IMR-90 (cell line): ENCODE results near the gene NCAPG2. TPM values are rescaled to one million over a fixed set of nuclear protein-coding genes. Genes with fewer than 3 reads are reported as not detected.
A peak's percentile ranks its signal among the peaks of the same experiment; 100 is the strongest.

Source experiments
- ATAC-seq: fragments of 200-7000 bp; cut with Tn5 transposase; 2 replicates; pipeline ENCODE4 v1.9.1; 2020; ENCODE audit warnings: low read depth, mild to moderate bottlenecking, moderate library complexity
- BruUV-seq: library from RNA; stranded (reverse); fragments of 400-500 nt; replicated peaks from 2 replicates; lab custom pipeline; 2021; lab: Mats Ljungman, UMichigan
- CTCF ChIA-PET: fragments of 300-600 bp; formaldehyde crosslinking; extraction: SDS; loops from one replicate; lab custom pipeline; 2021; ENCODE audit warnings: antibody characterized with exemption; lab: Yijun Ruan, JAX
- POLR2A ChIA-PET: fragments of 300-600 bp; sonication (Branson Sonifier 250); formaldehyde crosslinking; loops from one replicate; lab custom pipeline; 2022; ENCODE audit warnings: antibody characterized with exemption; ENCODE audit not compliant: unreplicated experiment; lab: Charles Lee
- DNase-seq: peaks from one replicate; pipeline ENCODE4 v3.0.0; 2013
- H2AFZ ChIP-seq: replicated peaks from 2 replicates; pipeline ENCODE3; 2013; ENCODE audit warnings: low read length, mild to moderate bottlenecking; ENCODE audit not compliant: poor library complexity
- H2AK5ac ChIP-seq: 2 replicates; pipeline ENCODE4 v1.6.1; 2013; ENCODE audit warnings: low read depth, low read length, inconsistent platforms
- H2AK9ac ChIP-seq: replicated peaks from 2 replicates; pipeline ENCODE3; 2013; ENCODE audit warnings: mild to moderate bottlenecking, low read depth, low read length, moderate library complexity; ENCODE audit not compliant: poor library complexity
- H2BK120ac ChIP-seq: 2 replicates; pipeline ENCODE4 v1.6.1; 2013; ENCODE audit warnings: low read depth, low read length, inconsistent platforms
- H2BK15ac ChIP-seq: 3 replicates; pipeline ENCODE4 v1.6.1; 2013; ENCODE audit warnings: low read depth, low read length, inconsistent platforms
- H2BK20ac ChIP-seq: 2 replicates; pipeline ENCODE4 v1.6.1; 2013; ENCODE audit warnings: low read depth, mild to moderate bottlenecking, inconsistent platforms, low read length, moderate library complexity
- H2BK5ac ChIP-seq: 2 replicates; pipeline ENCODE4 v1.6.1; 2013; ENCODE audit warnings: mild to moderate bottlenecking, low read depth, low read length, inconsistent platforms; ENCODE audit not compliant: poor library complexity, severe bottlenecking
- H3K14ac ChIP-seq: replicated peaks from 2 replicates; pipeline ENCODE4 v1.6.1; 2013; ENCODE audit warnings: low read depth, low read length, inconsistent platforms
- H3K18ac ChIP-seq: 2 replicates; pipeline ENCODE4 v1.6.1; 2013; ENCODE audit warnings: low read depth, low read length, control low read depth
- H3K23ac ChIP-seq: 2 replicates; pipeline ENCODE4 v1.6.1; 2013; ENCODE audit warnings: low read depth, low read length, inconsistent platforms
- H3K27ac ChIP-seq: 2 replicates; pipeline ENCODE4 v1.5.1; 2013; ENCODE audit warnings: mild to moderate bottlenecking, control low read depth, low read length; ENCODE audit not compliant: insufficient read depth
- H3K27me3 ChIP-seq: 2 replicates; pipeline ENCODE4 v1.6.1; 2013; ENCODE audit warnings: low read length; ENCODE audit not compliant: control insufficient read depth, insufficient read depth
- H3K36me3 ChIP-seq: 2 replicates; pipeline ENCODE4 v1.6.1; 2013; ENCODE audit warnings: low read length, mixed read lengths; ENCODE audit not compliant: control insufficient read depth, insufficient read depth
- H3K4ac ChIP-seq: 2 replicates; pipeline ENCODE4 v1.6.1; 2013; ENCODE audit warnings: low read depth, low read length, inconsistent platforms
- H3K4me1 ChIP-seq: 2 replicates; pipeline ENCODE4 v1.6.1; 2013; ENCODE audit warnings: low read length, mixed read lengths; ENCODE audit not compliant: control insufficient read depth, insufficient read depth
- H3K4me2 ChIP-seq: 2 replicates; pipeline ENCODE4 v1.6.1; 2013; ENCODE audit warnings: low read depth, mild to moderate bottlenecking, control low read depth, low read length, moderate library complexity
- H3K4me3 ChIP-seq: 2 replicates; pipeline ENCODE4 v1.5.1; 2013; ENCODE audit warnings: low read depth, mild to moderate bottlenecking, control low read depth, low read length, moderate library complexity; ENCODE audit not compliant: insufficient read depth
- H3K56ac ChIP-seq: 2 replicates; pipeline ENCODE4 v1.6.1; 2013; ENCODE audit warnings: low read length, inconsistent platforms; ENCODE audit not compliant: insufficient read depth; ENCODE audit errors: extremely low read depth
- H3K79me1 ChIP-seq, 2 experiments: 2 replicates each; pipeline ENCODE4 v1.6.1; 2013; ENCODE audit warnings: low read length in 2 of 2, inconsistent platforms in 1 of 2, low read depth in 1 of 2
- H3K9ac ChIP-seq: 2 replicates; pipeline ENCODE4 v1.6.1; 2013; ENCODE audit warnings: low read depth, low read length, control low read depth
- H3K9me1 ChIP-seq: 2 replicates; pipeline ENCODE4 v1.6.1; 2013; ENCODE audit warnings: low read length, inconsistent platforms; ENCODE audit not compliant: insufficient read depth
- H3K9me3 ChIP-seq: 2 replicates; pipeline ENCODE4 v1.6.1; 2013; ENCODE audit warnings: low read length; ENCODE audit not compliant: control insufficient read depth, insufficient read depth
- H4K20me1 ChIP-seq: 2 replicates; pipeline ENCODE4 v1.6.1; 2013; ENCODE audit warnings: low read length, inconsistent platforms; ENCODE audit not compliant: insufficient read depth
- H4K5ac ChIP-seq: 2 replicates; pipeline ENCODE4 v1.6.1; 2013; ENCODE audit warnings: mild to moderate bottlenecking, low read depth, low read length, control low read depth
- H4K8ac ChIP-seq, 2 experiments: 2 replicates each; pipeline ENCODE4 v1.6.1; 2013; ENCODE audit warnings: low read depth in 2 of 2, low read length in 2 of 2, control low read depth in 1 of 2, inconsistent platforms in 1 of 2
- H4K91ac ChIP-seq: 2 replicates; pipeline ENCODE4 v1.6.1; 2013; ENCODE audit warnings: low read depth, low read length, inconsistent platforms; ENCODE audit not compliant: insufficient read depth
- BHLHE40 ChIP-seq: fragments of 150-350 bp; IDR thresholded peaks from 2 replicates; pipeline ENCODE4 v1.6.1; 2016; ENCODE audit warnings: mild to moderate bottlenecking, low read depth, low read length
- CEBPB ChIP-seq: IDR thresholded peaks from 2 replicates; pipeline ENCODE4 v1.6.1; 2012; ENCODE audit warnings: low read depth, low read length, improper control_type of control experiment
- FOS ChIP-seq: fragments of 150-350 bp; IDR thresholded peaks from 2 replicates; pipeline ENCODE4 v1.6.1; 2016; ENCODE audit warnings: low read depth, low read length
- MAFK ChIP-seq: IDR thresholded peaks from 2 replicates; pipeline ENCODE4 v1.6.1; 2012; ENCODE audit warnings: low read depth, low read length, improper control_type of control experiment
- MAZ ChIP-seq: IDR thresholded peaks from 2 replicates; pipeline ENCODE4 v1.6.1; 2012; ENCODE audit warnings: low read depth, mild to moderate bottlenecking, low read length, improper control_type of control experiment, moderate library complexity, borderline replicate concordance
- MXI1 ChIP-seq: IDR thresholded peaks from 2 replicates; pipeline ENCODE4 v1.6.1; 2012; ENCODE audit warnings: low read depth, mild to moderate bottlenecking, low read length, moderate library complexity, borderline replicate concordance
- NFE2L2 ChIP-seq: fragments of 150-350 bp; IDR thresholded peaks from 2 replicates; pipeline ENCODE4 v1.6.1; 2016; ENCODE audit warnings: low read depth, mild to moderate bottlenecking, low read length
- POLR2A ChIP-seq: IDR thresholded peaks from 2 replicates; pipeline ENCODE4 v1.6.1; 2012; ENCODE audit warnings: mild to moderate bottlenecking, low read depth, low read length
- RAD21 ChIP-seq: IDR thresholded peaks from 2 replicates; pipeline ENCODE4 v1.6.1; 2012; ENCODE audit warnings: low read length, improper control_type of control experiment
- RCOR1 ChIP-seq: IDR thresholded peaks from 2 replicates; pipeline ENCODE4 v1.6.1; 2012; ENCODE audit warnings: mild to moderate bottlenecking, low read length, improper control_type of control experiment; ENCODE audit not compliant: insufficient replicate concordance
- RFX5 ChIP-seq: IDR thresholded peaks from 2 replicates; pipeline ENCODE4 v1.8.0; 2012; ENCODE audit warnings: low read depth, mild to moderate bottlenecking, low read length, moderate library complexity
- SMC3 ChIP-seq: fragments of 150-350 bp; IDR thresholded peaks from 2 replicates; pipeline ENCODE4 v1.6.1; 2016; ENCODE audit warnings: low read depth, mild to moderate bottlenecking, antibody characterized with exemption, low read length, moderate library complexity
- WGBS, 2 experiments: methylation state at CpG; one replicate each; pipeline versions ENCODE4 v1.1.5 to v1.1.7; 2013; ENCODE audit warnings: missing lambda C conversion rate in 2 of 2; ENCODE audit not compliant: insufficient read length in 1 of 2; ENCODE audit errors: extremely low coverage in 2 of 2; 5-methylcytosine and 5-hydroxymethylcytosine counted together
- dilution Hi-C: fragments of 300-500 bp; cut with HindIII; formaldehyde crosslinking; loops from one replicate; pipeline ENCODE4 v1.14.3; 2018; ENCODE audit warnings: low sequenced_read_pairs; ENCODE audit not compliant: unreplicated experiment
- in situ Hi-C: fragments of 300-500 bp; cut with MboI; formaldehyde crosslinking; loops from 3 replicates; pipeline ENCODE4 v1.14.3; 2019; ENCODE audit warnings: low sequenced_read_pairs, inconsistent platforms, mixed read lengths
- intact Hi-C: fragments of 100-400 bp; cut with micrococcal nuclease; formaldehyde crosslinking; loops from 2 replicates; pipeline ENCODE4 v1.10.0; 2022
- polyA plus RNA-seq, 3 experiments: library from polyadenylated mRNA; depleted of rRNA; stranded (reverse); fragments of >200 nt; gene quantifications; 2 replicates each; pipeline ENCODE4 v1.2.3, GENCODE V29; 2012; ENCODE audit warnings: low replicate concordance in 1 of 3
- total RNA-seq: library from RNA; depleted of rRNA; stranded (reverse); fragments of >200 nt; gene quantifications from 2 replicates; pipeline ENCODE4 v1.2.3, GENCODE V29; 2012
- TF ChIP-seq, protein P1 (sequence below): fragments of 150-350 bp; IDR thresholded peaks from 2 replicates; pipeline ENCODE4 v1.6.1; 2016; ENCODE audit warnings: low read depth, mild to moderate bottlenecking, low read length, moderate library complexity, borderline replicate concordance
- TF ChIP-seq, protein P2 (sequence below): fragments of 150-350 bp; IDR thresholded peaks from 2 replicates; pipeline ENCODE4 v1.6.1; 2017; ENCODE audit warnings: mild to moderate bottlenecking, antibody characterized with exemption, low read length, low read depth

The NCAPG2 gene
- total and polyA plus RNA-seq, 2 of the 4 experiments (the other 2 are of a cell fraction), result 25.6 to 25.8 TPM

DNA sequence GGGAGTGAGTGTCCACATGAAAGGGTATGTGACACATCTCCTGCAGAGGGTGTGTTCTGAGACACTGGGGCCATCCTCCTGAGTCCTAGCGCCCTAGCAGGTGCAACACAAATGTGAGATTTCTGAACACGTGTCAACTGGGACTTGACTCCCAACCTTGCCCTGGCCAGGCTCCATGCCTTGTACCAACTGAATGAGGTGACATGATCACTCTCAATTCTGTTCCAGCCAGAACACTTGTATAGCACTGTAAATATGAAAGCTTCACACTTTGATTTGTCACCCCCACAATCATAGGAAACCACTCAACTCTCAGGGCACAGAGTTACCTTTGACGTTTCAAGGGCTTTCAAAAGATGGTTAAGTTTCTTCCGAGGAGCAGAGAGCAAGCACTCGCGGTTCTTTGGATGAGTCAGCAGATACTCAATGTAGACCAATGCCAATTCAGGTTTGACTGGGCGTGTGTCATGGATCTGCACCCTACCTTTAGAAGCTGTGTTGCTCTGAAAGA, 48.6 kb downstream of the NCAPG2 start:
- H3K18ac ChIP-seq, result no peak overlapping the region
- H3K56ac ChIP-seq, result no peak overlapping the region
- no peaks in the 10 kb centered on the region for H3K27me3 ChIP-seq
- H2BK5ac ChIP-seq, result no peak overlapping the region
- H4K5ac ChIP-seq, result no peak overlapping the region
- H3K4ac ChIP-seq, result no peak overlapping the region
- in situ Hi-C loops, result no loop called here
- WGBS, 2 experiments, result 100% methylated on average over 2 of the region's 7 CpGs; no CpG with 5 or more reads in 1 of the 2 experiments
- H2AFZ ChIP-seq, result no peak overlapping the region
- H4K20me1 ChIP-seq, result no peaks in the 10 kb centered on the region
- no peak overlapping the region for H3K27ac ChIP-seq
- no peak overlapping the region for H3K4me2 ChIP-seq
- BruUV-seq, result no TSS peak
- dilution Hi-C loops, result no loop called here
- H2AK9ac ChIP-seq, result no peak overlapping the region
- H3K9ac ChIP-seq, result no peak overlapping the region
- no peak for ATAC-seq
- H2BK120ac ChIP-seq, result no peak overlapping the region
- CTCF ChIA-PET, result no interaction called here
- H3K14ac ChIP-seq, result no peak overlapping the region
- H3K4me1 ChIP-seq, result peaks cover 4% of the 10 kb centered on the region
- H3K79me1 ChIP-seq, result peaks cover 0 to 19% of the 10 kb centered on the region in 2 experiments; a peak in 2 of 4 replicates
- H3K9me3 ChIP-seq, result no peaks in the 10 kb centered on the region
- H2BK20ac ChIP-seq, result no peak overlapping the region; the same call in 1 of the 2 replicates
- DNase-seq, result no peak
- H2AK5ac ChIP-seq, result no peak overlapping the region
- POLR2A ChIA-PET, result no interaction called here
- peaks cover 5% of the 10 kb centered on the region for H3K9me1 ChIP-seq
- H2BK15ac ChIP-seq, result no peak overlapping the region
- no peak overlapping the region for H4K8ac ChIP-seq
- no peak overlapping the region for H3K23ac ChIP-seq
- no peak overlapping the region; the same call in 1 of the 2 replicates for H4K91ac ChIP-seq
- intact Hi-C loops, result no loop called here
- H3K4me3 ChIP-seq, result no peak overlapping the region
- peak; percentile 34; the same call in 1 of the 2 replicates for TF ChIP-seq NFE2L2
- TF ChIP-seq RAD21, result no peak
- TF ChIP-seq MAZ, result no peak
- peak; percentile 40; the same call in 1 of the 2 replicates for TF ChIP-seq MAFK
- TF ChIP-seq CEBPB, result no peak
- no peak for TF ChIP-seq RCOR1
- no peak for TF ChIP-seq FOS
- no peak for TF ChIP-seq MXI1
- no peak for TF ChIP-seq SMC3
- TF ChIP-seq, protein P1, sequence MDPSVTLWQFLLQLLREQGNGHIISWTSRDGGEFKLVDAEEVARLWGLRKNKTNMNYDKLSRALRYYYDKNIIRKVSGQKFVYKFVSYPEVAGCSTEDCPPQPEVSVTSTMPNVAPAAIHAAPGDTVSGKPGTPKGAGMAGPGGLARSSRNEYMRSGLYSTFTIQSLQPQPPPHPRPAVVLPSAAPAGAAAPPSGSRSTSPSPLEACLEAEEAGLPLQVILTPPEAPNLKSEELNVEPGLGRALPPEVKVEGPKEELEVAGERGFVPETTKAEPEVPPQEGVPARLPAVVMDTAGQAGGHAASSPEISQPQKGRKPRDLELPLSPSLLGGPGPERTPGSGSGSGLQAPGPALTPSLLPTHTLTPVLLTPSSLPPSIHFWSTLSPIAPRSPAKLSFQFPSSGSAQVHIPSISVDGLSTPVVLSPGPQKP, result no peak
- no peak for TF ChIP-seq RFX5
- no peak for TF ChIP-seq POLR2A
- no peak for TF ChIP-seq BHLHE40
- TF ChIP-seq, protein P2, sequence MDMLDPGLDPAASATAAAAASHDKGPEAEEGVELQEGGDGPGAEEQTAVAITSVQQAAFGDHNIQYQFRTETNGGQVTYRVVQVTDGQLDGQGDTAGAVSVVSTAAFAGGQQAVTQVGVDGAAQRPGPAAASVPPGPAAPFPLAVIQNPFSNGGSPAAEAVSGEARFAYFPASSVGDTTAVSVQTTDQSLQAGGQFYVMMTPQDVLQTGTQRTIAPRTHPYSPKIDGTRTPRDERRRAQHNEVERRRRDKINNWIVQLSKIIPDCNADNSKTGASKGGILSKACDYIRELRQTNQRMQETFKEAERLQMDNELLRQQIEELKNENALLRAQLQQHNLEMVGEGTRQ, result no peak
- H3K36me3 ChIP-seq, result peaks cover 12% of the 10 kb centered on the region
